Stimulated activated naive B cell treated with anti-CD40 and anti-IgM and Interleukin-4, amounts not matched to agents 10 μg/mL and 1 μg/mL and 100 μg/mL, for 72 hours (primary cell): ENCODE data around the gene ARMS2.

Experiments
- ATAC-seq, 2 donors: fragments of 150-1000 bp; cut with Tn5 transposase; replicated peaks; 2 replicates each; pipeline ENCODE4 v1.10.0; 2021; ENCODE audit warnings: moderate library complexity in 1 of 2
- DNase-seq: peaks from one replicate; pipeline ENCODE4 v3.0.0; 2021
- H3K27ac Mint-ChIP-seq: one replicate; pipeline ENCODE4 v1.8.0; 2022; ENCODE audit warnings: mild to moderate bottlenecking, mixed read lengths
- H3K27me3 Mint-ChIP-seq, 2 donors: one replicate each; pipeline ENCODE4 v1.8.0; 2022; ENCODE audit warnings: mixed read lengths in 2 of 2
- H3K36me3 Mint-ChIP-seq, 2 donors: one replicate each; pipeline ENCODE4 v1.8.0; 2022; ENCODE audit warnings: mixed read lengths in 2 of 2, mild to moderate bottlenecking in 1 of 2
- H3K4me1 Mint-ChIP-seq, 2 donors: one replicate each; pipeline ENCODE4 v1.8.0; 2022; ENCODE audit warnings: mixed read lengths in 2 of 2, mild to moderate bottlenecking in 1 of 2
- H3K4me3 Mint-ChIP-seq, 2 donors: one replicate each; pipeline ENCODE4 v1.8.0; 2022; ENCODE audit warnings: mild to moderate bottlenecking in 2 of 2, mixed read lengths in 2 of 2, moderate library complexity in 1 of 2
- H3K9me3 Mint-ChIP-seq, 2 donors: one replicate each; pipeline ENCODE4 v1.8.0; 2022; ENCODE audit warnings: mixed read lengths in 2 of 2, mild to moderate bottlenecking in 1 of 2

ARMS2 gene

GRCh38 chr10:122435212-122435827, 19.1 kb upstream of the ARMS2 start:
- Mint-ChIP-seq H3K9me3 (peaks cover 2% of the 10 kb centered on the region in 2 donors), H3K27me3 (no peaks in the 10 kb centered on the region), H3K36me3 (peaks cover 11 to 13% of the 10 kb centered on the region in 2 donors), H3K4me1 (peaks cover 3 to 8% of the 10 kb centered on the region in 2 donors), H3K27ac (no peak overlapping the region), H3K4me3 (no peak overlapping the region)
- peak; percentile 49 to 50 for ATAC-seq
- no peak for DNase-seq

DNA sequence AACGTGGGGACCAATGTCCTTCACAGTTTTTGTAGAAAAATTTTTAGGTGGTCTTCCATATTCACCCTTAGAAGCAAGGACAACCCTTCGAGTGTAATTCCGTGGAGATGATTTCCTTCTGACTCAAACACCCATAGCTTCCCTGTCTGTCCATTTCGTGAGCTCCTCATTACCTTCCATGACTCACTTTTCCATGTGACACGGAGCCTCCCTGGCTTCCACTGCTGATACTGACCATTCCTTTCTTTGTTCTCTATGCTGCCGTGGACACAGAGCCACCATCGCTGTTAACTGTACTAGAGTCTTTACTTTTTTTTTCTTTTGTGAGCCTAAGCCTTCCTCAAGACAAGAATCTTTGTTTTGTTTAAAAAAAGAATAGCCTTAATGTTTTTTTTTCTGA, 12.5 kb upstream of the ARMS2 start:
- DNase-seq = no peak
- Mint-ChIP-seq H3K4me1 (no peaks in the 10 kb centered on the region), H3K27ac (no peak overlapping the region), H3K9me3 (peaks cover 4 to 5% of the 10 kb centered on the region in 2 donors), H3K4me3 (no peak overlapping the region), H3K36me3 (peaks cover 8 to 13% of the 10 kb centered on the region in 2 donors), H3K27me3 (peaks cover 4 to 11% of the 10 kb centered on the region in 2 donors)
- ATAC-seq = no peak

DNA sequence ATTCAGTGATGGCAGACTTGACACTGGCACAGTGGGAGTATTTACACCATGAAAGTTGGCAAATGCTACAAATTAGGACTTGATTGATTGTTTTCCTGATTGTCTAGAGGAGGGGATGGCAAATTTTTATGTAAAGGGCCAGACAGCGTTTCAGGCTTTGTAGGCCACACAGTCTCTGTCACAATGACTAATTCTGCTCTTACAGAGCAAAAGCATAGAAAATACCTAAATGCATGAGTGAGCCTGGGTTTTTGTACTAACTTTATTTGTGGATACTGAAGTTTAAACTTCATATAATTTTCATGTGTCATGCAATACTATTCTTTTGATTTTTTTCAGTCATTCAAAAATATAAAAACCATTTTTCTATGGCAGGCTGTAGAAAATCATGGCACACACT, 9.0 kb upstream of the ARMS2 start:
- Mint-ChIP-seq H3K9me3 (peaks cover under 1 to 1% of the 10 kb centered on the region in 2 donors), H3K4me3 (no peak overlapping the region), H3K27me3 (peaks cover 22 to 34% of the 10 kb centered on the region in 2 donors), H3K27ac (no peak overlapping the region), H3K4me1 (no peaks in the 10 kb centered on the region), H3K36me3 (peaks cover 1% of the 10 kb centered on the region in 2 donors)
- ATAC-seq = no peak
- no peak for DNase-seq

- H3K27ac Mint-ChIP-seq = no peak overlapping the region
- no peaks in the 10 kb centered on the region for H3K9me3 Mint-ChIP-seq
- H3K36me3 Mint-ChIP-seq = no peaks in the 10 kb centered on the region
- no peak overlapping the region for H3K4me3 Mint-ChIP-seq
- ATAC-seq (no peak), DNase-seq (no peak)
- peaks cover 26 to 38% of the 10 kb centered on the region in 2 donors for H3K27me3 Mint-ChIP-seq
- no peaks in the 10 kb centered on the region for H3K4me1 Mint-ChIP-seq
Measured at GRCh38 chr10:122445904-122446303, 8.5 kb upstream of the ARMS2 start.

GRCh38 chr10:122446668-122447423, 7.6 kb upstream of the ARMS2 start:
- Mint-ChIP-seq H3K27me3 (peaks cover 32 to 46% of the 10 kb centered on the region in 2 donors), H3K4me1 (no peaks in the 10 kb centered on the region), H3K4me3 (no peak overlapping the region), H3K36me3 (no peaks in the 10 kb centered on the region), H3K9me3 (no peaks in the 10 kb centered on the region), H3K27ac (no peak overlapping the region)
- DNase-seq (no peak), ATAC-seq (peak in 1 of 2 donors; percentile 27)

DNA sequence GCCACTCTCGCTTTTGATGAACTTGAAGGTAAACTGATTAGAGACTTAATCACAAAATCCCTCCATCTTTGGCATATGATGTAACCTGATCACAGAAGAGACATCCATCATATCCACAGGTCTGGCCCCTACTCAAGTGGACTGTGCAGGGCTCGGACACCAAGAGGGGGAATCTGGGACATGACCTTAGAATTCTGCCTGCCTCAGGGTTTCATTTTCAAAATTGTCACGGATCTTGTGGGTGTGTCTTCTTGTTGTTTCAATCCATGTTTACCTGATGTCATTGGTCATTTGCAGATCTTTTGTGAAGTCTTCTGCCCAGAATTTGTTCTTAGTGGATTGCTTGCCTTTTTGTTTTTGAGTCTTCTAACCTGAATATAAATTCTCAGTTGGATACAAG, 5.9 kb upstream of the ARMS2 start:
- Mint-ChIP-seq H3K9me3 (no peaks in the 10 kb centered on the region), H3K4me3 (no peak overlapping the region), H3K27ac (no peak overlapping the region), H3K4me1 (no peaks in the 10 kb centered on the region), H3K27me3 (peaks cover 32 to 55% of the 10 kb centered on the region in 2 donors), H3K36me3 (no peaks in the 10 kb centered on the region)
- DNase-seq = no peak
- ATAC-seq = no peak

DNA sequence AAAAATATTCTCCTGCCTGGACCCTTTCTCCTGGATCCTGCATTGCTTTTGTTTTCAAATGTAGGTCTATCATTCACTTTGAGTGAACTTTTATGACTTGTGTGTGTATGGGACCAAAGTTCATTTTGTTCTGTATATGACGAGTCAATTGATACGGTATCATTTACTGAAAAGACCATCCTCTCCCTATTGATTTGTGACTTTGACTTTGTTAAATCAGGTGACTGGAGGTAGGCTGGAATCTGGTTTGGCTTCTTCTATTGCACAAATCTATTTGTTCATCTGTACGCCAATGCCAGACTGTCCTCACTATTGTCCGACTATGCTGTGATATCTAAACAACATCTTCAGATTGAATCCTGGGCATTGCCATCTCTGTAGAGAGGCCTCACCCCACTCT, 5.3 kb upstream of the ARMS2 start:
- H3K27ac Mint-ChIP-seq = no peak overlapping the region
- no peak overlapping the region for H3K4me3 Mint-ChIP-seq
- H3K27me3 Mint-ChIP-seq = peaks cover 32 to 56% of the 10 kb centered on the region in 2 donors
- DNase-seq = no peak
- H3K9me3 Mint-ChIP-seq = no peaks in the 10 kb centered on the region
- ATAC-seq = no peak
- H3K4me1 Mint-ChIP-seq = no peaks in the 10 kb centered on the region
- H3K36me3 Mint-ChIP-seq = no peaks in the 10 kb centered on the region

DNA sequence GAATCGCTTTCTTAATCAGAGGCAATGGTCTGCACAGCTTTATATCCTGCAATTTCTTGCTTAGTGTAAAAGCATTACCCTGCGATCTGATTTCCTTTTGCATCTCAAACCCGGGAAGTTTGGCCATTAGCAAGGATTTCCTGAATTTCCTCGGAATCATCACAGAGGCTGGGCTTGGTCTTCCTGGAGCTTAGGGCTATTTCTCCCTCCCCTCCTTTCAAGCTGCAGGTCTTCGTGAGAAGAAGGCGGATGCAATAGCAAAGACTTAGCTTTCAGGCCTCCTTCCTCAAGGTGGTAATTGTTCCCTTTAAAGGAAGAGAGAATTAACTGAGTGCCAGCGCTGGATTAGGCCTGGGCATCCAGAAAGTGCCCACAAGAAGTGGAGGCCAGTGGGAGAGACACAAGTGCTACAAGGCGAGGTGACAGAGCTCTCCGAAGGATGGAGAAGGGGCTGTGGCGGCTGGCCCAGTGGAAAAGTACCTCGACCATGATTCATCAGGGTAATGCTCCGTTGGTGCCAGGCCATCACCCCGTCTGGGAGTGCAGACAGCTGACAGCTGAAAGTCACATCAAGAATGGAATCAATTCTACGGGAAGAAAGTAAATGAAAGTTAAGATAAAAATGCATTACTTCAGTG, 4.0 kb upstream of the ARMS2 start:
- H3K27ac Mint-ChIP-seq = no peak overlapping the region
- no peaks in the 10 kb centered on the region for H3K9me3 Mint-ChIP-seq
- H3K36me3 Mint-ChIP-seq = no peaks in the 10 kb centered on the region

GRCh38 chr10:122454071-122454470, 382 bp upstream of the ARMS2 start:
- H3K9me3 Mint-ChIP-seq = no peaks in the 10 kb centered on the region
- H3K27ac Mint-ChIP-seq = no peak overlapping the region
- H3K27me3 Mint-ChIP-seq = peaks cover 58 to 63% of the 10 kb centered on the region in 2 donors
- no peaks in the 10 kb centered on the region for H3K36me3 Mint-ChIP-seq
- ATAC-seq = no peak
- no peaks in the 10 kb centered on the region for H3K4me1 Mint-ChIP-seq
- no peak for DNase-seq
- no peak overlapping the region for H3K4me3 Mint-ChIP-seq

More for the DNA sequence above, 4.0 kb upstream of the ARMS2 start:
- H3K4me1 Mint-ChIP-seq = no peaks in the 10 kb centered on the region
- DNase-seq (no peak), ATAC-seq (no peak)
- H3K27me3 Mint-ChIP-seq = peaks cover 35 to 58% of the 10 kb centered on the region in 2 donors
- H3K4me3 Mint-ChIP-seq = no peak overlapping the region

GRCh38 chr10:122455376-122456079, 1.1 kb downstream of the ARMS2 start:
- ATAC-seq = no peak
- no peak overlapping the region for H3K27ac Mint-ChIP-seq
- H3K27me3 Mint-ChIP-seq = peaks cover 56 to 68% of the 10 kb centered on the region in 2 donors
- H3K4me3 Mint-ChIP-seq = no peak overlapping the region
- H3K9me3 Mint-ChIP-seq = no peaks in the 10 kb centered on the region
- no peaks in the 10 kb centered on the region for H3K36me3 Mint-ChIP-seq
- peaks cover 0 to under 1% of the 10 kb centered on the region in 2 donors for H3K4me1 Mint-ChIP-seq
- no peak for DNase-seq

DNA sequence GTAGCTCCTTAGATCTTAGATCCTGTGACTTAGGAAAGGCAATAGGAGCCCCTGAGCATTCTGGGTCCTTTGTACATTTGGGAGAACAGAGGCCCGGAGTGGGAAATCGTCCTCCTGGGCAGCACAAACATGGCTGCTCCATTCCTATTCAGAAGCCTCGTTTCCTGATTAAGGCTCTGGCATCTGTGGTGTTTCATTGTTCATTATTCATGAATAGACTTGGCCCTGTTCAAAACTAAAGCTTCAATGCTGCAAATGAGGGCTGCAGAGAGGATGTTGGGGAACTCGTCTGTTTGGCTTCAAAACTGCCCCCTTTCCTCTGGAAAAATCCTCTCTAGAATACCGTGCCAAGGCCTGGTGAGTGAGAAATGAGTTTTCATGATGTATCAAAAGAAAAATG, 3.5 kb downstream of the ARMS2 start:
- Mint-ChIP-seq H3K9me3 (no peaks in the 10 kb centered on the region), H3K4me1 (peaks cover 8 to 10% of the 10 kb centered on the region in 2 donors), H3K4me3 (no peak overlapping the region), H3K36me3 (no peaks in the 10 kb centered on the region), H3K27me3 (peaks cover 58 to 62% of the 10 kb centered on the region in 2 donors), H3K27ac (no peak overlapping the region)
- no peak for DNase-seq
- no peak for ATAC-seq

- Mint-ChIP-seq H3K4me3 (no peak overlapping the region), H3K27me3 (peaks cover 65 to 67% of the 10 kb centered on the region in 2 donors), H3K9me3 (no peaks in the 10 kb centered on the region), H3K4me1 (peaks cover 9 to 11% of the 10 kb centered on the region in 2 donors), H3K36me3 (no peaks in the 10 kb centered on the region), H3K27ac (no peak overlapping the region)
- DNase-seq = no peak
- no peak for ATAC-seq
Measured at GRCh38 chr10:122458693-122459092, 4.2 kb downstream of the ARMS2 start.

DNA sequence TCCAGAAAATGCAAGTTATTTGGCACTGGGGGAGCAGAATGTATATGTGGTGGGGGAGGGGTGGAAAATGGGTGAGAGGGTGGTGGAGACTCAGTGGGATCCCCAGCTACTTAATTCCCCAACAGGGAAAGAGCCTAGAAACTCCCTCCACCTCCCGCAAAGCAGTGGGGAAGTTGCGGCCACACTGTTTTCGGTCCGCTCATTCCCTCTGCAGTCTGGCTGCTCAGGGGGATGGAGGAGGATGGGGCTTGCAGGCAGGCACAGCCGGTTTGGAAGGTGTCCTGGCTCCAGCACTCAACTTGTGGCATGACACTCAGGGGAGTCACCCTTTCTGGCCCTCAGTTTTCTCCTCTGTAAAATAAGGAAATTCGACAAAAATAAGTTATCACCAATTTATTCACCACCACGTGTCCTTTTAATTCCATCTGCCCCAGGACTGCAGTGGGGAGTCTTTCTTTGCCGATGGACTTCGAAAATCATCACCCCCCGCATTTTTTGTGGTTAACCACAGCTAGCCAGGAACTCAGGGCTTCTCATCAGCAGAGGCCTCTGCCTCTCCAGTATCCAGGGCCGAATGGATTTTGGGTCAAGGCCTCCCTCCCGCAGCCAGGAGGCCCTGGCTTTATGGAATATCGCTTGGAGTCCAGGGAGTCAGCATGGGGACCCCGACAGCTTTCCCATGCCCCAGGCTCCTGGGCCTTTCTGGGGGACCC, 5.3 kb downstream of the ARMS2 start:
- no peaks in the 10 kb centered on the region for H3K9me3 Mint-ChIP-seq
- no peak overlapping the region for H3K27ac Mint-ChIP-seq
- peaks cover 69 to 70% of the 10 kb centered on the region in 2 donors for H3K27me3 Mint-ChIP-seq
- H3K4me1 Mint-ChIP-seq = peaks cover 9 to 11% of the 10 kb centered on the region in 2 donors
- DNase-seq = no peak
- no peaks in the 10 kb centered on the region for H3K36me3 Mint-ChIP-seq
- peak overlapping the region in 1 of 2 donors; percentile 18 for H3K4me3 Mint-ChIP-seq
- no peak for ATAC-seq

GRCh38 chr10:122460891-122461293, 6.4 kb downstream of the ARMS2 start:
- Mint-ChIP-seq H3K9me3 (no peaks in the 10 kb centered on the region), H3K27ac (no peak overlapping the region), H3K27me3 (peaks cover 67 to 71% of the 10 kb centered on the region in 2 donors), H3K4me1 (peaks cover 9 to 11% of the 10 kb centered on the region in 2 donors), H3K4me3 (peak overlapping the region in 1 of 2 donors; percentile 25), H3K36me3 (no peaks in the 10 kb centered on the region)
- no peak for DNase-seq
- no peak for ATAC-seq
